NCI-H1092 (cell line): ENCODE data around the gene COX7B.
"Not testable (repeated sequence)": the region's sequence is repeated elsewhere in the genome, so short reads cannot be mapped to it uniquely, and the experiment has no call there.

Experiments
- DNase-seq: peaks from one replicate; lab custom pipeline; 2025; lab: John Stamatoyannopoulos, UW

COX7B gene, protein sequence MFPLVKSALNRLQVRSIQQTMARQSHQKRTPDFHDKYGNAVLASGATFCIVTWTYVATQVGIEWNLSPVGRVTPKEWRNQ

DNA sequence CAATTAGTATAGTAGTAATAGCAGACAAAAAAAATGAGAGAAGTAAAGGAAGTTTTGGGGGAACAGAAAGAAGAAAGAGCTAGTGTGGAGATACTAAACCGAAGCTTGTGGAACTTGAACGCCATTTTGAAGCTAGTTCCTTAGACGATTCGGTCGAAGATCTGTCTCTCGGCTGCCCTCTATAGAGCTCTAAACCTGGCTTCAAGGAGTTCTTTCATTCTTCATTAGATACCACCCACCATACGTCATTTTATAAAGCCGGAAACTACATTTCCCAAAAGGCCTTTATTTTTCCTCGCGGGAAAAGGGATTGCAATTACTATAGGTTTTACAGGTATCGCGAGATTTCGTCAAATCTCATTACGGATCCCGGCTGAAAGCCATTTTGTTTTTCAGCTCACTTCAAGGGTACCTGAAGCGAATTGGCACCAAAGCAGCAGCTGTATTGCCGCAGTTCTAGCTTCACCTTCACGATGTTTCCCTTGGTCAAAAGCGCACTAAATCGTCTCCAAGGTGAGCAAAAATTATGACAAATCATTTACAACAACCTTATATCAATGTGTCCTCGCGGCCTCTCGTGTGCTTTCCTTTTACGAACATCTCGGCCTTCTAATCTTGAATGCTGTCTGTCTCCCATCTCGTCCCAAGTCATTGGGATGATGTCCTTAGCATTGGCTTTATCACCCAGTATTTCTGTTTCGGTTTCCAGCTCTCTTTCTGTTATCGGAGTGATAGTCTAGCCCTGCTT, at the start of gene COX7B:
Gene COX7B, plus strand, starts transcription at position 388 of the 748 bp plus-strand sequence. Its CDS starts 86 bp downstream, at position 474.
- DNase-seq = peak; percentile 98

- no peak for DNase-seq
Measured at GRCh38 chrX:77875372-77875771, 23.9 kb upstream of the COX7B start.

GRCh38 chrX:77881418-77881817, 17.9 kb upstream of the COX7B start:
- not testable (repeated sequence) for DNase-seq

DNA sequence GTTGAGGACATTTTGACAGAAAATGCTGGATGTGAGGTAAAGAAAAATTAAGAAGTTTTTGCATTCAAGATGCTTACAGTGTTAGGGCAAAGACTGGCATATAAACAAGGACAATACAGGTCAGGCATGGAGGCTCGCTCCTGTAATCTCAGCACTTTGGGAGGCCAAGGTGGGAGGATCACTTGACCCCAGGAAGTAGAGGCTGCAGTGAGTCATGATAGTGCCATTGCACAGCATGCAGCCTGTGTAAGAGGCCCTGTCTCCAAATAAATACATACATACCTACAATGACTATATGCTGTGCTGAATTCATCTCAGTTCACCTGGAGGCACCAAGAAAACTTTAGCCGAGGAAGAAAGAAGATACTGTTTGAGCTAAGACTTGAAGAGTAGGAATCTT, 6.4 kb upstream of the COX7B start:
- no peak for DNase-seq

DNA sequence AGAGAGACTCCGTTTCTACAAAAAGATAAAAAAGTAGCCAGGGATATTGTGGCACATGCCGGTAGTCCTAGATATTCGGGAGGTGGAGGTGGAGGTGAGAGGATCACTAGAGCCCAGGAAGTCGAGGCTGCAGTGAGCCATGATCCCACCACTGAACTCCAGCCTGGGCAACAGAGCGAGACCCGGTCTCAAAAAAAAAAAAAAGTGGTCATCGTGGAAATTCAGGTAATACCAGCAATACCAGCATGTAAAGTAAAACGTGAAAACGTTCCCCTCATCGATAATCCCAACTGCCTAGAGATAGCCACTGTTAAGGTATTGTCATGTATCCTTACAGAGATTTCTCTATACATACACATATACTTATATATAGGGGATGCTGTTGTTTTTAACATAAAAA, 5.6 kb upstream of the COX7B start:
- no peak for DNase-seq

GRCh38 chrX:77894921-77895886, 4.1 kb upstream of the COX7B start, which contains the start of gene MAGT1:
Gene MAGT1 (minus strand): TSS chrX:77895435. CDS start chrX:77895410, 25 bp downstream.
- peak; percentile 97 for DNase-seq

GRCh38 chrX:77900688-77901087, 1.4 kb downstream of the COX7B start:
- no peak for DNase-seq

- no peak for DNase-seq
Measured at GRCh38 chrX:77901506-77901905, 2.2 kb downstream of the COX7B start.

GRCh38 chrX:77910108-77910840, 11.0 kb downstream of the COX7B start, which contains the start of gene ATP7A:
Gene ATP7A (plus strand): TSS chrX:77910693. CDS start chrX:77971642, 60,949 bp downstream.
- peak; percentile 94 for DNase-seq

- no peak for DNase-seq
Measured at GRCh38 chrX:77917294-77917933, 18.1 kb downstream of the COX7B start.

DNA sequence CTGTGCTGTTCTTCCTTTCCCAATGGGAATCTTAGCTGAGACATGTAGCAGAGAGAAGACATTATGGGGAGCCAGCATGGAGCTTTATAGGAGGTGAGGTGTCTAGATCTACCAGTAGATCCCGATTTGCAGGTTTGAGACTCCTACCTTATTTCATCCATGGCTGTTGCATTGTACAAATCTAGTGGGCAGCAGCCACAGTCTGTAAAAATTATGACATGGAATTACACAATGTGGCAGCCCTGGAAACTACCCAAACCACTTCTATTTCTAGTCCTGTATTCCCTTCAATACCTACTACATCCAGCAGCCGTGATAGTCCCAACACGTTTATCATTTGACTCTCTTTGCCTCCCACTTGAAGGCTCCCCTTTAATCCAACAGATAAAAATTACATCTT, 19.3 kb downstream of the COX7B start:
- no peak for DNase-seq

- not testable (repeated sequence) for DNase-seq
Measured at GRCh38 chrX:77919370-77919769, 20.1 kb downstream of the COX7B start.

DNA sequence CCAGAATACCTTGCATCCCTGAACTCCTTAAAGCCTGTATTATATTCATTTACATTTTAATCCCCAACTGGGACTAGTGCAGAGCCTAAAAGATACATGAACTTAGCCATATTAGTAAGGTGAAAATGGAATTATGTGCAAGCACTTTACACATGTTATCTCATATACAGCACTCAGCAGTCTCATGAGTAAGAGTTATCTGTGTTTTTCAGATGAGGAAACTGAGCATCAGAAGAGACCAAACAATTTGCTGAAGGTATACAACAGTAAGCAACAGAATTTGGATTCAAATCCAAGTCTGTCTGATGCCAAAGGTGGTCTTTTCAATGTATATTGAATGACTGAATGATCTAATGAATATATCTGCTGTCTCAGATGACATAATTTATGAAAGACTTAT, 23.5 kb downstream of the COX7B start:
- no peak for DNase-seq

- no peak for DNase-seq
Measured at GRCh38 chrX:77924320-77924859, 25.1 kb downstream of the COX7B start.

DNA sequence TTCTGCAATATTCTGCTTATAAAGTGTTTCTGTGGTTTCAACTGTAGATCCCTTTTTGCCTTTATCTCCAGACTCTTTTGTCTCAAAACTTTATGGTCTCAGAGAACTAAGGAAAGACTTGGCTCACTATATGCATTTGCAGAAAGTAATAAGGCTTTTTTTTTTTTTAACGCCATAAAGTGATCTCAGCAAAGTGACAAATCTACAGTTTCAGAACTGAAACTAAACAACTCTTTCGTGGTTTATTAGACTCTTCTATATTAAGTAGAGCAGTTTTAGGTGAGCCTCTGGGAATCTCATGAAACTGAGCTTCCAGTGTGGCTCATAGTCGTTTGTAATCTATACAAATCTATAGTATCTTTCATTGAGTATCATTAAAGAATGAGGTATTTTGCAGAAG, 26.5 kb downstream of the COX7B start:
- no peak for DNase-seq

DNA sequence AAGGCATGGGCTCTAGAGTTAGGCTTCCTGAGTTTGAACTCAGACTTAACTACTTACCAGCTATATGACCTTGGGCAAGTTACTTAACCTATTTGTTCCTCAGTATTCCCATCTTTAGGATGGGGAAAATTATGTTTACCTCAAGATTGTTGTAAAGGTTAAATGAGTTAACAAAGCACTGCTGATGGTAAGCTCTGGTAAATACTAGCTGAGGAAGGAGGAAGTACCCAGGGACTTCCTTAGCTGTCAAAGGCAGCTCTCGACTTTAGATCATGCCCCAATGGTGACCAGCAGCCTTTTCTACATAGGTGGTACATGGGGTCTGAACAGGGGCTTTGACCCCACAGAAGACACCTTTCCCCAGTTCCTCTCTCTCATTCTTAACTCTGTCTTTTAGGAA, 31.3 kb downstream of the COX7B start:
- DNase-seq = no peak

DNA sequence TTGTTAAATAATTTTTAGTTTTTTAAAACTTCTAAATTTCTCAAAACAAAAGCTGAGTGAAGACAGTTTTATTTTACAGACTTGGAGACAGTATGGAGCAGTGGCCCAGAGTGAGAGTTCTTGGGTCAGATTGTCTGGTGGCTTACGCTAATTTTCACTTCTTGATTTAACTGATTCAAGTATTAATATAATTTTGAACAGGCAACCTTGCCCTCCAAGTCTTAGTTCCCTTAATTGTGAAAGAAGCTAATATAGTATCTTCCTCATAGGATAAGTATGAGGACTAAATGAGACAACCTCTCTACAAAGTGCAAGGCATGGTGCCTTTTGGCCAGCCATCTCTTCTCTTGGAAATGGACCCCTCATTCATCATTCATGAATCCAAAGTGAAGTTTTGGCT, 36.6 kb downstream of the COX7B start:
- DNase-seq = no peak

DNA sequence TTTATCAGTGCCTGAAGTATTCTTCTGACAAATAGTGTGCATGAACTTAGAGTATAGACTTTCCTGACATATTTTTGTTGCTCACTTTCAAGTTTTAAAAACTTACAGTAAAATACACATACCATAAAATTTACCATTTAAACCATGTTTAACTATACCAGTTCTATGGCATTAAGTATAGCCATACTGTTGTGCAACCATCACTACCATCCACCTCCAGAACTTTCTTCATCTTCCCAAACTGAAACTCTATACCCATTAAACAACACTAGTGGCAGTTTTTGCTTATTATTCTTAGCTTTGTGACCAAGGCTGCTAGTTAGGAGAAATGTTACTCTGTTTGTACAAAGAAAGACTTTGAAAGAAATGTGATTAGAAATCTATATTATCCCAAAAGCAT, 37.0 kb downstream of the COX7B start:
- DNase-seq = no peak

GRCh38 chrX:77937291-77937690, 38.0 kb downstream of the COX7B start:
- no peak for DNase-seq

DNA sequence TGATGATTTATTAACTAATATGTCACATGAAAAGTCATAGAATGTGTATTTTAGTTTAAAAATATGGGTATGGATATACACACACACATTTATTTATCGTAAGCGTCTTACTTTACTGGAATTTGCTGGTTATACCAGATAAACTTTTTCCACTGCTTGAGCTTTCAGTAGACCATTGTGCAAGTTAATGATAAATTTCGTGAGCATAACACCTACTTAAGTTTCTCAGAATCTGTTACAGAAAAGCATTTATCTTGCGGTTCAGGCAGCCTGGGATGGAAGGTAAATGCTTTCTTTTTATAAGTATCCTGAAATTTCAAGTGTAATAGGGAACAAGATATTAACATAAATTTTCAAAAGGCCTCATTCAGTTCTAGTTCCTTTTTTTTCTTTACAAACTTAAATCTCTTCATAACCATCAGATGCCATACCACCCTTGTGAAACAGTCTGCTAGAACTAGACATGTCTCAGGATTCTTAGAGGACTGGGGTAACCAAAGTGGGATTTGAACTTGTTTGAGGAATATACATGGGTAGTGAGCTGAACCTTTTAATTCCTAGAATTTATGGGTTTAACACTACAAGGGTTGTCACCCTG, 38.9 kb downstream of the COX7B start:
- no peak for DNase-seq

- not testable (repeated sequence) for DNase-seq
Measured at GRCh38 chrX:77945031-77945430, 45.8 kb downstream of the COX7B start.
